ENCODE data around the gene SCGN. TPM values are rescaled to one million over a fixed set of nuclear protein-coding genes. Genes with fewer than 3 reads are reported as not detected.

The SCGN gene
- total RNA-seq, 1 donor from 2014 or later, result not detected

DNA sequence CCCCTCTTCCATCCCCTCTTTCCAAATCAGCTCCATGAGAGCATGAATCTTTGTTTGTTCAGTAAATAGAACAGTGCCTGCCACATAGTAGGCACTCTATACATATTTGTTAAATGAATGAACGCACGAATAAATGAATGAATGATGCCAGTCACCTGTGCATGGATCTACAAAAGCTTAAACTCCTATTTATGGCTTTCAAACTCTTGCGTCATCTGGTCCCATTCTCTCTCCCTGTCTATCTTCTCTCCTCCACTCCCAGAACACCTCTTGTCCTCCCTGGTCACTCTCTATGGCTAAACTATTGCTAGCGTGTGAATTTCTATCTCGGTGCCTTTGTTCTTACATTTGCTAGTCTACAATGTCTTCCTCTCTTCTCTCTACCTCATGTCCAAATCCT is 24.8 kb downstream of the SCGN start:
- H3K4me3 ChIP-seq (ENCODE audit: low read depth, low read length), result no peak overlapping the region
- no peak for DNase-seq (ENCODE audit: low read depth)
- TF ChIP-seq, protein P1, sequence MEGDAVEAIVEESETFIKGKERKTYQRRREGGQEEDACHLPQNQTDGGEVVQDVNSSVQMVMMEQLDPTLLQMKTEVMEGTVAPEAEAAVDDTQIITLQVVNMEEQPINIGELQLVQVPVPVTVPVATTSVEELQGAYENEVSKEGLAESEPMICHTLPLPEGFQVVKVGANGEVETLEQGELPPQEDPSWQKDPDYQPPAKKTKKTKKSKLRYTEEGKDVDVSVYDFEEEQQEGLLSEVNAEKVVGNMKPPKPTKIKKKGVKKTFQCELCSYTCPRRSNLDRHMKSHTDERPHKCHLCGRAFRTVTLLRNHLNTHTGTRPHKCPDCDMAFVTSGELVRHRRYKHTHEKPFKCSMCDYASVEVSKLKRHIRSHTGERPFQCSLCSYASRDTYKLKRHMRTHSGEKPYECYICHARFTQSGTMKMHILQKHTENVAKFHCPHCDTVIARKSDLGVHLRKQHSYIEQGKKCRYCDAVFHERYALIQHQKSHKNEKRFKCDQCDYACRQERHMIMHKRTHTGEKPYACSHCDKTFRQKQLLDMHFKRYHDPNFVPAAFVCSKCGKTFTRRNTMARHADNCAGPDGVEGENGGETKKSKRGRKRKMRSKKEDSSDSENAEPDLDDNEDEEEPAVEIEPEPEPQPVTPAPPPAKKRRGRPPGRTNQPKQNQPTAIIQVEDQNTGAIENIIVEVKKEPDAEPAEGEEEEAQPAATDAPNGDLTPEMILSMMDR (conservative IDR thresholded peaks at IDR 0.05; ENCODE audit: low read depth, low read length), result no peak

DNA sequence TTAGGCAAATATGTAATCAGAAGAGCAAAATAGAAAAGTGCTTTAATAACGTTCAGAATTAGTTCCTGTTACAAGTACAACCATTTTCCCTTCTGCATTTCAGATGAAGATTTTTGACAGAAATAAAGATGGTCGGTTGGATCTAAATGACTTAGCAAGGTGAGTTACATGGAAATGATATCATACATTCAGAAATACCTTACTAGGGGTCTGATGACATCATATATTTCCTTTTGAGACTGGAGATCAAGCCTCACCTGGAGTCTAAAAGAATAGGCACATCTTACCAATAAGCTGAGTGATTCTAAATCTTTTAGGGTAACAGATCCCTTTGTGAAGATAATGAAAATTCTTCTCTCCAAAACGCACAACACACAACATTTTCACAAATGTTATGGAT is 29.8 kb downstream of the SCGN start:
- DNase-seq (ENCODE audit: low read depth), result no peak
- TF ChIP-seq, protein P1 (conservative IDR thresholded peaks at IDR 0.05; ENCODE audit: low read depth, low read length), result no peak

DNA sequence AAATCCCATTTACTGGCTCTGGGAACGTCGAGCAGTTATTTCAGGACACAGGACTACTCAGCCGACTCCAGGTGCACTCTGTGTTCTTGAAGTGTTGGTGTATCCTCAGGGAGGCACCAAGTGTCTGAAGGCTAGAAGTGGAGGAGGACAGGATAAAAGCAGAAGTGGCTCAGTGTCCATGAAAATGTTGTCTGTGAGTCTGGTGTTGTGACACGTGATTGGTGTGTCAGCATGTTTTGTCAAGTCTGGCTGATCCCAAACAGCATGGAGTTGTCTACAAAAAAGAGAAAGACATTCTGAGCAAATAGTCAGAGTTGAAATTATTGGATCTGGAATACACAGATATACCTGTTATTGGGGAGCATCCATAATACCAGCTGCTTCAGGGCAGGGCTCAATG is 30.3 kb downstream of the SCGN start:
- TF ChIP-seq, protein P1 (conservative IDR thresholded peaks at IDR 0.05; ENCODE audit: low read depth, low read length), result no peak
- DNase-seq (ENCODE audit: low read depth), result no peak
- H3K4me3 ChIP-seq (ENCODE audit: low read depth, low read length), result no peak overlapping the region

More for the DNA sequence above, 29.8 kb downstream of the SCGN start:
- no peak overlapping the region for H3K4me3 ChIP-seq (ENCODE audit: low read depth, low read length)

DNA sequence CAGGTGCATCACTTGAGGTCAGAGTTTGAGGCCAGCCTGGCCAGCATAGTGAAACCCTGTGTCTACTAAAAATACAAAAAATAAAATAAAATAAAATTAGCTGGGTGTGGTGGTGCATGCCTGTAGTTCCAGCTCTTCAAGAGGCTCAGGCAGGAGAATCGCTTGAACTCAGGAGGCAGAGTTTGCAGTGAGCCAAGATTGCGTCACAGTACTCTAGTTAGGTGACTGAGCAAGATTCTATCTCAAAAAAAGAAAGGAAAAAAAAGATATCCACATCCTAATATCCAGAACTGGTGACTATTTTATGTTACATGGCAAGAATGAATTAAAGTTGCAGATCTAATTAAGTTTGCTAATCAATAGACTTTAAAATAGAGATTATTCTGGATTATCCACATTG is 32.5 kb downstream of the SCGN start:
- no peak for DNase-seq (ENCODE audit: low read depth)
- TF ChIP-seq, protein P1 (conservative IDR thresholded peaks at IDR 0.05; ENCODE audit: low read depth, low read length), result no peak
- no peak overlapping the region for H3K4me3 ChIP-seq (ENCODE audit: low read depth, low read length)

DNA sequence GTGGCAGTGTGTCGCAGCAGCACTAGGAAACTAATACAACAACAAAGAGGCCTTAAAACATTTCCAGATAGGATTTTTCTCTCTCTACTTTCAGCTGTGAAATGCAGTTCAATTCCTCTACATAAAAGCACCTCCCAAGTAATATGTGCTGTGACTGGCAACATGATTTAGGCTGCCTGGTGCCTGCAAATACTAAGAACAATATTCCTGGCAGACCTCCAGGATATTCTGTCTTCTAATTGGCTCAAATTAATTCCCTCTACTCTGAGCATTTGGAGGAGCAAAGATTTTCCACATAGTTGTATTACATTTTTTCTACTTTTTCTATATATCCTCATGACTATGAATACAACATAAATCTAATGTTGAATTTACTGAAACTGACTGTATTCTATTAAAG is 33.2 kb downstream of the SCGN start:
- TF ChIP-seq, protein P1 (conservative IDR thresholded peaks at IDR 0.05; ENCODE audit: low read depth, low read length), result no peak
- H3K4me3 ChIP-seq (ENCODE audit: low read depth, low read length), result no peak overlapping the region

DNA sequence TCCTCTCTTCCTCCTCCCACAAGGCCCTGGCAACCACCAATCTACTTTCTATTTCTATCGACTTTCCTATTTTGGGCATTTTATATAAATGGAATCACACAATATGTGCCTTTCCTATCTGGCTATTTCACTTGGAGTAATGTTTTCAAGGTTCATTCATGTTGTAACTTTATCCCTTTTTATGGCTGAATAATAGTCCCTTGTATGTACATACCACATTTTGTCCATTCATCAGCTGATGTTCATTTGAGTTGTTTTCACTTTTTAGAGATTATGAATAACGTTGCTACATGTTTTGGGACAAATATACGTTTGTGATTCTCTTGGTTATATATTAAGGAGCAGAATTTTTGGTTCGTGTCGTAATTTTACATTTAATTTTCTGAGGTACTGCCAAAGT is 33.9 kb downstream of the SCGN start:
- TF ChIP-seq, protein P1 (conservative IDR thresholded peaks at IDR 0.05; ENCODE audit: low read depth, low read length), result no peak
- H3K4me3 ChIP-seq (ENCODE audit: low read depth, low read length), result no peak overlapping the region
- no peak for DNase-seq (ENCODE audit: low read depth)

More for the DNA sequence above, 33.2 kb downstream of the SCGN start:
- no peak for DNase-seq (ENCODE audit: low read depth)

DNA sequence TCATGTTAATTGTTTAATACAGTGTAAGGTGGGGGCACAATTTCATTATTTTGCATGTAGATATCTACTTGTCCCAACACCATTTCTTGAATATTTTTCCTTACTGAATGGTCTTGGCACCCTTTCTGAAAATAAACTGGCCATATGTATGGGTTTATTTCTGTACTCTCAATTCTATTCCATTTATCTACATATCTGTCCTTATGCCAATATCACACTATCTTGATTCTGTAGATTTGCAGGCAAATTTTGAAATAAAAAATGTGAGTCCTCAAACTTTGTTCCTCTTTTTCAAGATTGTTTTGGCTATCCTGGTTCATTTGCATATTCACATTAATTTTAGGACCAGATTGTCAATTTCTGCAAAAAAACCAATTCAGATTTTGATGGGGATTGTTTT is 34.8 kb downstream of the SCGN start:
- no peak for DNase-seq (ENCODE audit: low read depth)
- no peak overlapping the region for H3K4me3 ChIP-seq (ENCODE audit: low read depth, low read length)

More for the DNA sequence above, 34.8 kb downstream of the SCGN start:
- TF ChIP-seq, protein P1 (conservative IDR thresholded peaks at IDR 0.05; ENCODE audit: low read depth, low read length), result no peak
